Keratinocyte (primary cell): Measurements from ENCODE around the gene SPOPL. TPM values are rescaled to one million over a fixed set of nuclear protein-coding genes. Genes with fewer than 3 reads are reported as not detected.

ENCODE experiments used
- DNase-seq: peaks from one replicate; pipeline ENCODE4 v3.0.0-alpha.2; 2011; ENCODE audit warnings: low read depth, missing footprints, low spot score
- FAIRE-seq: peaks from 2 replicates; lab custom pipeline; 2011; peaks lifted over from hg19 to GRCh38; lab: Jason Lieb, UNC
- H2AFZ ChIP-seq: 2 replicates; pipeline ENCODE4 v1.6.0; 2012; ENCODE audit warnings: low read length, control low read depth, inconsistent platforms; ENCODE audit not compliant: control insufficient read depth
- H3K27ac ChIP-seq: 2 replicates; pipeline ENCODE4 v1.5.1; 2011; ENCODE audit warnings: low read length; ENCODE audit not compliant: control insufficient read depth, insufficient read depth
- H3K27me3 ChIP-seq: 3 replicates; pipeline ENCODE4 v1.6.0; 2011; ENCODE audit warnings: low read length; ENCODE audit not compliant: control insufficient read depth, insufficient read depth; ENCODE audit errors: extremely low read depth
- H3K36me3 ChIP-seq, 2 experiments: 2 replicates in 1 of 2; 3 replicates in 1 of 2; pipeline ENCODE4 v1.5.1; 2011; ENCODE audit warnings: low read length in 2 of 2, mild to moderate bottlenecking in 1 of 2; ENCODE audit not compliant: control insufficient read depth in 2 of 2, insufficient read depth in 2 of 2; ENCODE audit errors: extremely low read depth in 1 of 2
- H3K4me1 ChIP-seq: 3 replicates; pipeline ENCODE4 v1.5.1; 2011; ENCODE audit warnings: low read length; ENCODE audit not compliant: control insufficient read depth, insufficient read depth; ENCODE audit errors: extremely low read depth
- H3K4me2 ChIP-seq: 3 replicates; pipeline ENCODE4 v1.6.0; 2011; ENCODE audit warnings: low read depth, low read length; ENCODE audit not compliant: control insufficient read depth, insufficient read depth; ENCODE audit errors: extremely low read depth
- H3K4me3 ChIP-seq, 3 experiments: fragments of 200-600 bp in 1 of 3; sonication (generic) in 1 of 3; 2 replicates in 2 of 3; 3 replicates in 1 of 3; pipeline ENCODE4 v1.5.1; 2011 to 2016; ENCODE audit warnings: low read length in 3 of 3, mild to moderate bottlenecking in 3 of 3, control low read depth in 2 of 3, inconsistent platforms in 1 of 3, low read depth in 1 of 3, mixed read lengths in 1 of 3, mixed run types in 1 of 3, moderate library complexity in 1 of 3; ENCODE audit not compliant: control insufficient read depth in 2 of 3, insufficient read depth in 2 of 3; ENCODE audit errors: extremely low read depth in 1 of 3
- H3K79me2 ChIP-seq: 2 replicates; pipeline ENCODE4 v1.6.0; 2012; ENCODE audit warnings: low read length; ENCODE audit not compliant: control insufficient read depth, insufficient read depth
- H3K9ac ChIP-seq: 3 replicates; pipeline ENCODE4 v1.6.0; 2011; ENCODE audit warnings: low read length; ENCODE audit not compliant: control insufficient read depth, insufficient read depth; ENCODE audit errors: extremely low read depth
- H3K9me1 ChIP-seq: 3 replicates; pipeline ENCODE4 v1.6.0; 2011; ENCODE audit warnings: low read length; ENCODE audit not compliant: control insufficient read depth, insufficient read depth; ENCODE audit errors: extremely low read depth
- H3K9me3 ChIP-seq: 2 replicates; pipeline ENCODE4 v1.5.1; 2012; ENCODE audit warnings: low read depth, low read length; ENCODE audit not compliant: control insufficient read depth
- H4K20me1 ChIP-seq: 3 replicates; pipeline ENCODE4 v1.6.0; 2011; ENCODE audit warnings: low read length; ENCODE audit not compliant: control insufficient read depth, insufficient read depth; ENCODE audit errors: extremely low read depth
- EZH2 ChIP-seq: IDR thresholded peaks from one replicate; pipeline ENCODE4 v1.6.1; 2012; ENCODE audit warnings: inconsistent platforms, mild to moderate bottlenecking, low read length, moderate library complexity
- dilution Hi-C: fragments of 300-500 bp; cut with MboI; formaldehyde crosslinking; loops from one replicate; pipeline ENCODE4 v1.7.0; 2020; ENCODE audit warnings: low sequenced_read_pairs; ENCODE audit not compliant: extremely low pct_ligation_motif_present
- polyA plus RNA-seq, 5 experiments: library from polyadenylated mRNA; depleted of rRNA in 3 of 5; stranded (reverse) in 3 of 5; stranded (forward) in 1 of 5; unstranded in 1 of 5; fragments of >200 nt; gene quantifications; 1 replicate in 1 of 5; 2 replicates in 3 of 5; 3 replicates in 1 of 5; pipeline versions ENCODE4 v1.2.1 to v1.2.3, GENCODE V29; 2011 to 2012; ENCODE audit warnings: missing spikeins in 2 of 5, low read depth in 1 of 5, low replicate concordance in 1 of 5
- TF ChIP-seq, protein P1 (sequence below), 3 experiments: IDR thresholded peaks in 1 of 3; conservative IDR thresholded peaks in 1 of 3; optimal IDR thresholded peaks in 1 of 3; 2 replicates in 2 of 3; 3 replicates in 1 of 3; pipeline versions ENCODE3 to v1.5.1; 2011; ENCODE audit warnings: low read length in 3 of 3, mild to moderate bottlenecking in 3 of 3, moderate library complexity in 2 of 3, control low read depth in 1 of 3, inconsistent platforms in 1 of 3; ENCODE audit not compliant: insufficient read depth in 2 of 3; ENCODE audit errors: extremely low read depth in 1 of 3

Gene SPOPL
- polyA plus RNA-seq, 1 donor (not counting 4 experiments of a cell fraction or from before 2014, with no cell fraction given): 16.5 TPM

DNA sequence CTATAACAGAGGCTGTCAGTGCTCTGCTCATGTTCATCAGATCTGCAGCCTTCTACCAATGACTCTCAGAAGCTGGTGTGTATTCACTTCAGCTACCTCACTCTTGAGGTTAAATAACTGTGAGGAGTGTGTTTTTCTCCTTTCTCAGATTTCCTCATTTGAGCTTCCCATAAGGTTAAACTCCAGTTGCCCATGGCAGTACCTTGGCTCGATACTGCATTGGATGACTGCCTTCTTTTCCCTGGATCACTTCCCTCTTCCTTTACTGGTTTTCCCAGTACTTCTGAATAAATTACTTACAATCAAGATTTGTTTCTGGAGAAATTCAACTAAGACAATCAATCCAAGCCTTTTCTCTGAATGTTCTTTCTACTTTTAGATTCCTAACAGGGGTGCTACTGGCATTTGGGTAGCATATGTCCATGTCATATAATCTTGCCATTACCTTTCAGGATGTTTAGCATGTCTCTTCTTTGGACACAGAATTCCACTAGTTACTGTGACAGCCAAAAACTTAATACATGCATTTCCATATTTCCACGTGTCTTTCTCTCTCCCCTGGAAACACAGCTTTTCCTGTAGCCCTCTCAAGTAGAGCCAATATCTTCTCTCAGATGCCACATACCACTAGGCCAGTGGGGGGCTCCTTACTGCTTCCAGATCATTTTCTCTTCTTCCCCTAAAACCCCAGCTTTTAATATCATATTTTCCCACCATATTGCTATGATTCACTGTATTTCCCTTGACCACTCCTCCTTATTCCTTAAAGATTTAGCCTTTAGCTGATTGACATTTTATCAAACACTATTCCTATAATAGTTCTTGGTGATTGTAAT is 15.0 kb upstream of the SPOPL start:
- no peak for TF ChIP-seq EZH2
- TF ChIP-seq, protein P1, sequence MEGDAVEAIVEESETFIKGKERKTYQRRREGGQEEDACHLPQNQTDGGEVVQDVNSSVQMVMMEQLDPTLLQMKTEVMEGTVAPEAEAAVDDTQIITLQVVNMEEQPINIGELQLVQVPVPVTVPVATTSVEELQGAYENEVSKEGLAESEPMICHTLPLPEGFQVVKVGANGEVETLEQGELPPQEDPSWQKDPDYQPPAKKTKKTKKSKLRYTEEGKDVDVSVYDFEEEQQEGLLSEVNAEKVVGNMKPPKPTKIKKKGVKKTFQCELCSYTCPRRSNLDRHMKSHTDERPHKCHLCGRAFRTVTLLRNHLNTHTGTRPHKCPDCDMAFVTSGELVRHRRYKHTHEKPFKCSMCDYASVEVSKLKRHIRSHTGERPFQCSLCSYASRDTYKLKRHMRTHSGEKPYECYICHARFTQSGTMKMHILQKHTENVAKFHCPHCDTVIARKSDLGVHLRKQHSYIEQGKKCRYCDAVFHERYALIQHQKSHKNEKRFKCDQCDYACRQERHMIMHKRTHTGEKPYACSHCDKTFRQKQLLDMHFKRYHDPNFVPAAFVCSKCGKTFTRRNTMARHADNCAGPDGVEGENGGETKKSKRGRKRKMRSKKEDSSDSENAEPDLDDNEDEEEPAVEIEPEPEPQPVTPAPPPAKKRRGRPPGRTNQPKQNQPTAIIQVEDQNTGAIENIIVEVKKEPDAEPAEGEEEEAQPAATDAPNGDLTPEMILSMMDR (optimal IDR thresholded peaks at IDR 0.05 in 1 of 3, IDR thresholded peaks at IDR 0.05 in 1 of 3, conservative IDR thresholded peaks at IDR 0.05 in 1 of 3; ENCODE audit: extremely low read depth in 1 of 3, insufficient read depth in 2 of 3, low read length in 3 of 3): peak in 1 of 3 experiments; percentile 8
- Histone ChIP-seq H3K9ac (no peak overlapping the region), H3K79me2 (no peaks in the 10 kb centered on the region), H3K9me1 (no peaks in the 10 kb centered on the region), H3K27ac (no peak overlapping the region), H4K20me1 (no peaks in the 10 kb centered on the region), H3K4me2 (no peak overlapping the region), H3K4me3 (no peak overlapping the region), H3K27me3 (no peaks in the 10 kb centered on the region), H2AFZ (no peak overlapping the region), H3K4me1 (no peaks in the 10 kb centered on the region), H3K9me3 (no peaks in the 10 kb centered on the region), H3K36me3 (peaks cover 0 to 1% of the 10 kb centered on the region in 2 experiments)
- dilution Hi-C loops: no loop called here
- DNase-seq: no peak
- FAIRE-seq: no peak

DNA sequence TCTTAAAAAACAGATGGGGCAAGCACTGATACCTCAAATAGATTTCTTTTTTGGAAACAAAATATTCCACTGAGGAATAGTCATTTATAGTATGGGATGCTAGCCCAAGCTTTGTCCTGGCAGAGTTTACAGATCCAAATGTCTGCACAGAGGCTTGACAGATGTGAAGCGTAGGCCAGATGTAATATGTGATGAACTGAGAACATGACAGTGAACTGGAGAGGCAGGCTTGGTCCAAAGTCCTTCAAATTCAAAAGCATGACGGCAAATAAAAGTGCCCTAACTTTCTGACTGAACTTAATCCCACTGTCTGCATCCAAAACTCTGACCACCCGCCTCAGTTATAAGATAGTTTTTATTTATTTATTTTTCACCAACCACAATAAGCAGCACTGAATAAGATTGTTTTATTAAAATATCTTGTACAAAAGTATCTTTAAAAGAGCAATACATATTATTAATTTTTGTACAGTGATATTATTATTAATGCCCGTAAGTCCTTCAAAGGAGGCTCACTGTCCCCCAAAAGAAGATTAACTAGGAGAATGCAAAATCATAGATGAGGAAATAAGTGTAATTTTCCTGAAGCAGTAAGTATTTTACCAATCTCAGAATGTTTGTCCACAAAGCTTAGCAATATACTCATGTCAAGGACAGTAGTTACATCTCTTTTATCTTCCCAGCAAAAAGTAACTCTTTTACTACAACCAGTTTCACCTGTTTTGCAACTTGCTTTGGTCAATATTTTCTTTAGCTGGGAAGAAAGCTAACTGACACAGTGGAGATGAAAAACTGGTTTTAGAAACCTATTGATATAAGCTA is 10.7 kb upstream of the SPOPL start:
- Histone ChIP-seq H2AFZ (no peak overlapping the region), H3K79me2 (no peaks in the 10 kb centered on the region), H3K36me3 (peaks cover 0 to 4% of the 10 kb centered on the region in 2 experiments), H3K9me1 (no peaks in the 10 kb centered on the region), H3K9ac (no peak overlapping the region), H3K27ac (no peak overlapping the region), H4K20me1 (no peaks in the 10 kb centered on the region), H3K27me3 (no peaks in the 10 kb centered on the region), H3K4me1 (peaks cover 13% of the 10 kb centered on the region), H3K4me3 (no peak overlapping the region), H3K4me2 (no peak overlapping the region), H3K9me3 (no peaks in the 10 kb centered on the region)
- dilution Hi-C loops: no loop called here
- TF ChIP-seq EZH2: no peak
- TF ChIP-seq, protein P1 (optimal IDR thresholded peaks at IDR 0.05 in 1 of 3, IDR thresholded peaks at IDR 0.05 in 1 of 3, conservative IDR thresholded peaks at IDR 0.05 in 1 of 3; ENCODE audit: extremely low read depth in 1 of 3, insufficient read depth in 2 of 3, low read length in 3 of 3): no peak
- no peak for DNase-seq
- no peak for FAIRE-seq
